ENCODE data around the gene TM2D1.
"Not testable (repeated sequence)": the region's sequence is repeated elsewhere in the genome, so short reads cannot be mapped to it uniquely, and the experiment has no call there.

The TM2D1 gene

DNA sequence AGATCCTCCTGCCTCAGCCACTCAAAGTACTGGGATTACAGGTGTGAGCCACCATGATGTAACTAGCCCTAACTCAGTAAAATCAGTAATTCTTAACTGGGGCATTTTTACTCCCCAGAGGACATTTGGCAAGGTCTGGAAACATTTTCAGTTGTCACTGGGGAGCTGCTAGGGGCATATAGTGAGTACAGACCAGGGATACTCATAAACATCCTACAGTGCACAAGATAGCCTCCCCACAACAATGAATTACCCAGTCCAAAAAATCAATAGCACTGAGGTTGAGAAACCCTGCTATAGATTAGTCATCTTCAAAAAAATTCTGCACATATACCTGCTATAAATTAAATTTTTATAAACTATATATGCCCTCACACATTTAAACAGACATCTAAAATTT is 13.0 kb downstream of the TM2D1 start:
- no peaks in the 10 kb centered on the region for H3F3A ChIP-seq (ENCODE audit: control insufficient read depth, insufficient read depth)
- H3K79me2 ChIP-seq (ENCODE audit: control insufficient read depth, low read length) = peaks cover 58% of the 10 kb centered on the region
- H3K27me3 ChIP-seq (ENCODE audit: control insufficient read depth, low read length) = no peaks in the 10 kb centered on the region
- TF ChIP-seq EZH2phosphoT487 (IDR thresholded peaks at IDR 0.05; ENCODE audit: borderline replicate concordance, low read length) = no peak
- TF ChIP-seq, protein P1, sequence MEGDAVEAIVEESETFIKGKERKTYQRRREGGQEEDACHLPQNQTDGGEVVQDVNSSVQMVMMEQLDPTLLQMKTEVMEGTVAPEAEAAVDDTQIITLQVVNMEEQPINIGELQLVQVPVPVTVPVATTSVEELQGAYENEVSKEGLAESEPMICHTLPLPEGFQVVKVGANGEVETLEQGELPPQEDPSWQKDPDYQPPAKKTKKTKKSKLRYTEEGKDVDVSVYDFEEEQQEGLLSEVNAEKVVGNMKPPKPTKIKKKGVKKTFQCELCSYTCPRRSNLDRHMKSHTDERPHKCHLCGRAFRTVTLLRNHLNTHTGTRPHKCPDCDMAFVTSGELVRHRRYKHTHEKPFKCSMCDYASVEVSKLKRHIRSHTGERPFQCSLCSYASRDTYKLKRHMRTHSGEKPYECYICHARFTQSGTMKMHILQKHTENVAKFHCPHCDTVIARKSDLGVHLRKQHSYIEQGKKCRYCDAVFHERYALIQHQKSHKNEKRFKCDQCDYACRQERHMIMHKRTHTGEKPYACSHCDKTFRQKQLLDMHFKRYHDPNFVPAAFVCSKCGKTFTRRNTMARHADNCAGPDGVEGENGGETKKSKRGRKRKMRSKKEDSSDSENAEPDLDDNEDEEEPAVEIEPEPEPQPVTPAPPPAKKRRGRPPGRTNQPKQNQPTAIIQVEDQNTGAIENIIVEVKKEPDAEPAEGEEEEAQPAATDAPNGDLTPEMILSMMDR (IDR thresholded peaks at IDR 0.05; ENCODE audit: low read depth, low read length, poor library complexity, severe bottlenecking) = no peak
- no peak overlapping the region for H3K27ac ChIP-seq (ENCODE audit: low read depth, low read length)
- H4K20me1 ChIP-seq (ENCODE audit: control insufficient read depth, insufficient read depth, low read depth, low read length) = no peaks in the 10 kb centered on the region
- no peak overlapping the region for H3K4me2 ChIP-seq (ENCODE audit: low read length)
- no peaks in the 10 kb centered on the region for H3K4me1 ChIP-seq (ENCODE audit: control insufficient read depth, low read length)
- peaks cover 49% of the 10 kb centered on the region for H3K36me3 ChIP-seq (ENCODE audit: control insufficient read depth, low read length)
- no peaks in the 10 kb centered on the region for H3K9me2 ChIP-seq (replicated peaks; ENCODE audit: control insufficient read depth, low read length)
- no peak overlapping the region for H3K4me3 ChIP-seq (ENCODE audit: low read length)
- no peaks in the 10 kb centered on the region for H3K9me3 ChIP-seq (ENCODE audit: control insufficient read depth, insufficient read depth, low read length)

DNA sequence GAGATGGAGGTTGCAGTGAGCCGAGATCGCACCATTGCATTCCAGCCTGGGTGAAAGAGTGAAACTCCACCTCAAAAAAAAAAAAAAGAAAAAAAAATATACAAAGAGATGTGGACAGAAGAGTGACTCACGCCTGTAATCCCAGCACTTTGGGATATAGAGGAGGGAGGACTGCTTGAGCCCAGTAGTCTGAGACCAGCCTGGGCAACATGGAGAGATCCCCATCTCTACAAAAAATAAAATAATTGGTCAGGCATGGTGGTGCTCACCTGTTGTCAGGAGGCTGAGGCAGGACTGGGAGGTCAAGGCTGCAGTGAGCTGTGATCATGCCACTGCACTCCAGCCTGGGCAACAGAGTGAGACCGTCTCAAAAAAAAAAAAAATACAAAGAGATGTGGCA is 13.7 kb downstream of the TM2D1 start:
- H4K20me1 ChIP-seq (ENCODE audit: control insufficient read depth, insufficient read depth, low read depth, low read length); H3K9me3 ChIP-seq (ENCODE audit: control insufficient read depth, insufficient read depth, low read length); H3K9me2 ChIP-seq (replicated peaks; ENCODE audit: control insufficient read depth, low read length); H3K4me1 ChIP-seq (ENCODE audit: control insufficient read depth, low read length); H3K27ac ChIP-seq (ENCODE audit: low read depth, low read length); H3F3A ChIP-seq (ENCODE audit: control insufficient read depth, insufficient read depth); H3K4me2 ChIP-seq (ENCODE audit: low read length); H3K4me3 ChIP-seq (ENCODE audit: low read length); H3K27me3 ChIP-seq (ENCODE audit: control insufficient read depth, low read length): not testable (repeated sequence)
- peaks cover 53% of the 10 kb centered on the region for H3K79me2 ChIP-seq (ENCODE audit: control insufficient read depth, low read length)
- H3K36me3 ChIP-seq (ENCODE audit: control insufficient read depth, low read length) = peaks cover 45% of the 10 kb centered on the region

DNA sequence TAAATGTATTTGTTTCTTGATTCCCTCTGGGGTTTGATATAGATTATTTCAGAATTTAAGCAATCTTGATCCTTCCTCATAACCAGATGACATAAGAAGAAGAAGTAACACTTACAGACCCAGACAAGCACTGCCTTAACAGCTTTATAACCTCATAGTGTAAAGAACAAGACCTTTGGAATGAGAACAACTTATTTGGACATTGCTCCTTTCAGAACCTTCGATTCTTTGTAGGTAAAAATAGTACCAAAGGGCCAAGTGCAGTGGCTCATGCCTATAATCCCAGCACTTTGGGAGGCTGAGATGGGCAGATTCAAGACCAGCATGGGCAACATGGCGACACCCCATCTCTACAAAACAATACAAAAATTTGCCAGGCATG is 15.0 kb downstream of the TM2D1 start:
- Histone ChIP-seq H3K4me1 (ENCODE audit: control insufficient read depth, low read length) (no peaks in the 10 kb centered on the region), H3K79me2 (ENCODE audit: control insufficient read depth, low read length) (peaks cover 47% of the 10 kb centered on the region), H4K20me1 (ENCODE audit: control insufficient read depth, insufficient read depth, low read depth, low read length) (no peaks in the 10 kb centered on the region), H3K4me3 (ENCODE audit: low read length) (no peak overlapping the region), H3K27ac (ENCODE audit: low read depth, low read length) (no peak overlapping the region), H3K4me2 (ENCODE audit: low read length) (no peak overlapping the region), H3F3A (ENCODE audit: control insufficient read depth, insufficient read depth) (no peaks in the 10 kb centered on the region), H3K9me3 (ENCODE audit: control insufficient read depth, insufficient read depth, low read length) (no peaks in the 10 kb centered on the region), H3K27me3 (ENCODE audit: control insufficient read depth, low read length) (no peaks in the 10 kb centered on the region), H3K9me2 (replicated peaks; ENCODE audit: control insufficient read depth, low read length) (no peaks in the 10 kb centered on the region), H3K36me3 (ENCODE audit: control insufficient read depth, low read length) (peaks cover 49% of the 10 kb centered on the region)
- TF ChIP-seq, protein P1 (IDR thresholded peaks at IDR 0.05; ENCODE audit: low read depth, low read length, poor library complexity, severe bottlenecking) = no peak
- TF ChIP-seq EZH2phosphoT487 (IDR thresholded peaks at IDR 0.05; ENCODE audit: borderline replicate concordance, low read length) = no peak

DNA sequence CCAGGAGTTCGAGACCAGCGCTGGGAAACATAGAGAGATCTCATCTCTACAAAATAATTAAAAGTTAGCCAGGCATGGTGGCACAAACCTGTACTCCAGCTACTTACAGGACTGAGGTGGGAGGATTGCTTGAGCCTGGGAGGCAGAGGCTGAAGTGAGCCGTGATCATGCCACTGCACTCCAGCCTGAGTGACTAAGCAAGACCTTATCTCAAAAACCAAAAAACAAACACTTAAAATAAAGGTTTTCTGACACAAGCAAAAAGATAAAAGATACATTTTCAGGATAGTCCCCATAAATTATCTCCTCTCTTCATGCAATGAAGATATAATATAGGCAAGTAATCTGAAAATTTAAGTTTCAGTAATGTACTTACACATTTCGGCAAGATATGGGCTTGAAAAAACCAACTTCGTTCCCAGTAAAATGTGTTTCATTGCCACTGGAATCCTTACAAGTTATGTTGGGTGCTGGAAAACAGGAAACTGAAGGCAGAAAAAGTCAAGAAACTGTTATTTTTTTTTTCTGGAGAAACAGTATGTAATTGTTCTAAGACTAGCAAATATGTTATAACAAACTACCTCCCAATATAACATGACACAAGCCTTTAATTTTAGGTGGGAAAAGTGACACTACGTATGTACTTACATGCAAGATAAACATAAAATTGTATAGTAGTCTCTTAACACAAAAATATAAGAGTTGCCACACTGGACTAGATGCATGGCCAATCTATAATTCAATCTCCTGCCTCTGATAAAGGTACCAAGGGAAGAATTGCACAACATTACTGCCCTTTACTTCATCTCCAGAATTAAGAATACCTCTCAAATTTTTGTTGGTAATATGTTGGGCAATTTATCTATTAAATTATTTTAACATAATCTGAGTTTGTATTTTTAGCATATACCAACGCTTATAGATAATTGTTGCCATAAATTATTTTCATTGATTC is 15.7 kb downstream of the TM2D1 start:
- Histone ChIP-seq H4K20me1 (ENCODE audit: control insufficient read depth, insufficient read depth, low read depth, low read length) (no peaks in the 10 kb centered on the region), H3K79me2 (ENCODE audit: control insufficient read depth, low read length) (peaks cover 41% of the 10 kb centered on the region), H3K4me3 (ENCODE audit: low read length) (no peak overlapping the region), H3F3A (ENCODE audit: control insufficient read depth, insufficient read depth) (no peaks in the 10 kb centered on the region), H3K4me1 (ENCODE audit: control insufficient read depth, low read length) (no peaks in the 10 kb centered on the region), H3K27ac (ENCODE audit: low read depth, low read length) (no peak overlapping the region), H3K36me3 (ENCODE audit: control insufficient read depth, low read length) (peaks cover 50% of the 10 kb centered on the region), H3K9me2 (replicated peaks; ENCODE audit: control insufficient read depth, low read length) (no peaks in the 10 kb centered on the region), H3K27me3 (ENCODE audit: control insufficient read depth, low read length) (no peaks in the 10 kb centered on the region), H3K4me2 (ENCODE audit: low read length) (no peak overlapping the region), H3K9me3 (ENCODE audit: control insufficient read depth, insufficient read depth, low read length) (no peaks in the 10 kb centered on the region)
- TF ChIP-seq EZH2phosphoT487 (IDR thresholded peaks at IDR 0.05; ENCODE audit: borderline replicate concordance, low read length) = no peak
- TF ChIP-seq, protein P1 (IDR thresholded peaks at IDR 0.05; ENCODE audit: low read depth, low read length, poor library complexity, severe bottlenecking) = no peak
